Progenitor cell of endocrine pancreas (in vitro differentiated cells): ENCODE data around the gene MRPL11. TPM values are rescaled to one million over a fixed set of nuclear protein-coding genes. Genes with fewer than 3 reads are reported as not detected.
"Not testable (repeated sequence)": the region's sequence is repeated elsewhere in the genome, so short reads cannot be mapped to it uniquely, and the experiment has no call there.

ENCODE experiments used
- DNase-seq: peaks from one replicate; pipeline ENCODE4 v3.0.0; 2021; ENCODE audit warnings: low spot score; ENCODE audit not compliant: unreplicated experiment
- H3K27ac Mint-ChIP-seq: 2 replicates; pipeline ENCODE4 v1.8.0; 2021; ENCODE audit warnings: mild to moderate bottlenecking, moderate library complexity, mixed read lengths
- H3K27me3 Mint-ChIP-seq: 2 replicates; pipeline ENCODE4 v1.8.0; 2021; ENCODE audit warnings: mixed read lengths
- H3K36me3 Mint-ChIP-seq: 2 replicates; pipeline ENCODE4 v1.8.0; 2022; ENCODE audit warnings: mixed read lengths; ENCODE audit not compliant: insufficient read depth
- H3K4me1 Mint-ChIP-seq: 2 replicates; pipeline ENCODE4 v1.8.0; 2021; ENCODE audit warnings: low read depth, mixed read lengths
- H3K4me3 Mint-ChIP-seq: 2 replicates; pipeline ENCODE4 v1.8.0; 2021; ENCODE audit warnings: low read depth, mild to moderate bottlenecking, moderate library complexity, mixed read lengths
- H3K9me3 Mint-ChIP-seq: 2 replicates; pipeline ENCODE4 v1.8.0; 2021; ENCODE audit warnings: low read depth, mixed read lengths
- total RNA-seq: library from RNA; stranded (reverse); gene quantifications from 2 replicates; pipeline ENCODE4 v1.2.1, GENCODE V29; 2021
- TF ChIP-seq, protein P1 (sequence below): fragments of 200-600 bp; sonication (generic); IDR thresholded peaks from one replicate; pipeline ENCODE4 v1.5.0; 2021; ENCODE audit warnings: antibody characterized with exemption, mild to moderate bottlenecking; ENCODE audit not compliant: unreplicated experiment

MRPL11 gene
- total RNA-seq, 1 donor from 2014 or later, result 59.1 TPM

DNA sequence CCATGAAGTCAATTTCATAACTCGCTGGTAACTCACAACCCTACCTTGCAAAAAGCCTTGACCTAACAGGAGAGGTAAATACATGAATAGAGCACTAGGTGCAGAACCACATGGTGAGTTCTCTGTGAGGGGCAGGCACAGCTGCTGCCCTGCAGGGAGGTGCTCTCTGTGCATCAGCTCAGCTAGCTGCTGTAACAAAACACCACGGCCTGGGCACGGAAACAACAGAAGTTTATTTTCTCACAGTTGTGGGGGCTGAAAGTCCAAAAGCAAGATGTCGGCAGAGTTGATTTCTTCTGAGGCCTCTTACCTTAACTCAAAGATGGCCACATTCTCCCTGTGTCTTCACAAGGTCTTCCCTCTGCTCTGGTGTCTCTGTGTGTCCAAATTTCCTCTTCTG is 13.0 kb upstream of the MRPL11 start:
- no peak for DNase-seq
- no peak overlapping the region for H3K4me3 Mint-ChIP-seq
- H3K27ac Mint-ChIP-seq, result no peak overlapping the region
- TF ChIP-seq, protein P1, sequence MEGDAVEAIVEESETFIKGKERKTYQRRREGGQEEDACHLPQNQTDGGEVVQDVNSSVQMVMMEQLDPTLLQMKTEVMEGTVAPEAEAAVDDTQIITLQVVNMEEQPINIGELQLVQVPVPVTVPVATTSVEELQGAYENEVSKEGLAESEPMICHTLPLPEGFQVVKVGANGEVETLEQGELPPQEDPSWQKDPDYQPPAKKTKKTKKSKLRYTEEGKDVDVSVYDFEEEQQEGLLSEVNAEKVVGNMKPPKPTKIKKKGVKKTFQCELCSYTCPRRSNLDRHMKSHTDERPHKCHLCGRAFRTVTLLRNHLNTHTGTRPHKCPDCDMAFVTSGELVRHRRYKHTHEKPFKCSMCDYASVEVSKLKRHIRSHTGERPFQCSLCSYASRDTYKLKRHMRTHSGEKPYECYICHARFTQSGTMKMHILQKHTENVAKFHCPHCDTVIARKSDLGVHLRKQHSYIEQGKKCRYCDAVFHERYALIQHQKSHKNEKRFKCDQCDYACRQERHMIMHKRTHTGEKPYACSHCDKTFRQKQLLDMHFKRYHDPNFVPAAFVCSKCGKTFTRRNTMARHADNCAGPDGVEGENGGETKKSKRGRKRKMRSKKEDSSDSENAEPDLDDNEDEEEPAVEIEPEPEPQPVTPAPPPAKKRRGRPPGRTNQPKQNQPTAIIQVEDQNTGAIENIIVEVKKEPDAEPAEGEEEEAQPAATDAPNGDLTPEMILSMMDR, result no peak
- peaks cover 42% of the 10 kb centered on the region for H3K27me3 Mint-ChIP-seq
- H3K9me3 Mint-ChIP-seq, result no peaks in the 10 kb centered on the region
- no peaks in the 10 kb centered on the region for H3K4me1 Mint-ChIP-seq
- no peaks in the 10 kb centered on the region for H3K36me3 Mint-ChIP-seq

DNA sequence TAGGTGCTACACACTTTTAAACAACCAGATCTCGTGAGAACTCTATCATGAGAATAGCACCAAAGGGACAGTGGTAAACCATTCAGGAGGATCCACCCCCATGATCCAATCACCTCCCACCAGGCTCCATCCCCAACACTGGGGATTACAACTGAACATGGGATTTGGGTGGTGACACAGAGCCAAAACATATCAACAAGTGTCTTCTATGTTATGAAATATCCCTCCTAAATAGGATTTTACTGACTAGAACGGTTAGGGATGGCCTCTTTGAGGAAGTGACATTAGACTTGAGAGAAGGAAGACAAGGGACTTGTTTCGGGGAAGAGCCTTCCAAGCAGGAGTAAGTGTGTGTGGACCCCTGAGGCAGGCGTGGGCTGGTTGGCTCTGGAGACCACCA is 11.9 kb upstream of the MRPL11 start:
- Mint-ChIP-seq H3K4me3 (no peak overlapping the region), H3K27me3 (peaks cover 42% of the 10 kb centered on the region), H3K9me3 (no peaks in the 10 kb centered on the region), H3K27ac (no peak overlapping the region), H3K36me3 (no peaks in the 10 kb centered on the region), H3K4me1 (peaks cover 1% of the 10 kb centered on the region)
- DNase-seq, result no peak
- TF ChIP-seq, protein P1, result no peak

DNA sequence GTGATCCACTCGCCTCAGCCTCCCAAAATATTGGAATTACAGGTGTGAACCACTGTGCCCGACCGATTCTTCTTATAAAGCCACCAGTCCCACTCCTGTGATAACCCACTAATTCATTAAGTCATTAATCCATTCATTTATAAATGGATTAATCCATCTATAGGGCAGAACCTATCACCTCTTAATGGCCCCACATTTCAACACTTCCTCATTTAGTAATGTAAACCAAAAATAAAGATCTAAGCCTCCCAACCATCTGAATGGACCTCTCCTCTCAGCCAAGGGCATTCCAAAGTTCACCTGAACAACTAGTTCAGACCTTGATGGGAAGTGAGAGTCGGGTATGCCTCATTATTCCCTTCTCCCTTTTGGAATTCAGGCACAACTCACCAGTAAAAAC is 9.9 kb upstream of the MRPL11 start:
- Mint-ChIP-seq H3K27me3 (peaks cover 22% of the 10 kb centered on the region), H3K4me3 (no peak overlapping the region), H3K9me3 (peaks cover 5% of the 10 kb centered on the region), H3K4me1 (peaks cover 1% of the 10 kb centered on the region), H3K27ac (no peak overlapping the region), H3K36me3 (no peaks in the 10 kb centered on the region)
- TF ChIP-seq, protein P1, result no peak
- no peak for DNase-seq

DNA sequence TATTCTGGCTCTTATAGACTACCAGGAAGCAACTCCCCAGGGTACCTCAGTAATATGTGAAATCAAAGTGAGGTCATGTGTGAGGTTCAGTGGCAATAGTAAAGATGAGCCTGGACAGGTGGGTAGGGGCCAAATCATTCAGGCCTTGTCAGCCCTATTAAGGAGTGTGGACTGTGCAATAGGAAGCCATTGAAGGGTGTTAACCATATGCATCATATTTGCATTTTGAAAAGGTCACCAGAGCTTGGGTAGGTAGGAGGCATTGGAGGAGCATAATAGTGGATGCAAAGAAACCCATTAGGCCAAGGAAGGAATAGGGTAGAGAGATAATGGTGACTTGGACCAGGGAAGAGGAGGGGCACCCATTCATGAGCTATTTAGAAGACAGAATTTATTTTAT is 8.4 kb upstream of the MRPL11 start:
- H3K27me3 Mint-ChIP-seq, result peaks cover 21% of the 10 kb centered on the region
- H3K4me3 Mint-ChIP-seq, result no peak overlapping the region
- peaks cover 12% of the 10 kb centered on the region for H3K9me3 Mint-ChIP-seq
- no peak overlapping the region for H3K27ac Mint-ChIP-seq
- DNase-seq, result no peak
- H3K36me3 Mint-ChIP-seq, result no peaks in the 10 kb centered on the region
- TF ChIP-seq, protein P1, result no peak
- peaks cover 1% of the 10 kb centered on the region for H3K4me1 Mint-ChIP-seq

DNA sequence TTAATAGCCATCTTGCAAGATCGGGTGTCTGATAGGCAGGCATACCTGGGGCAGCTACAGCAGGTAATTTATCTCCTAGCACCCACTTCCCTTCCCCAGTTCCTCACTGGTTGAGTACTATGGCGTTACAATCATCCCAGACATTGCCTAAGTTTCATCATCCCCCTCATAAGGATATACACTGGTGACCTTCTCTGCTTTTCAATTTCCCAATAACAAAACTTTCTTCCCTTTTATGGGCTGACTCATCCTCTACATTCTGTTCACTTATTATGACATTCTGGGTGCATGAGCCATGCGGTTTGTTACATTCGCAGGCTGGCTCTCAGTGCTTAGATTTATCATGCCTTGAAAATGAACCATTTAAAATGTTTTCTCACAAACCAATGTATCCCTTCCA is 5.0 kb upstream of the MRPL11 start:
- Mint-ChIP-seq H3K4me1 (peaks cover 3% of the 10 kb centered on the region), H3K4me3 (no peak overlapping the region), H3K27ac (no peak overlapping the region), H3K27me3 (peaks cover 3% of the 10 kb centered on the region), H3K9me3 (peaks cover 12% of the 10 kb centered on the region), H3K36me3 (no peaks in the 10 kb centered on the region)
- no peak for DNase-seq
- TF ChIP-seq, protein P1, result no peak

DNA sequence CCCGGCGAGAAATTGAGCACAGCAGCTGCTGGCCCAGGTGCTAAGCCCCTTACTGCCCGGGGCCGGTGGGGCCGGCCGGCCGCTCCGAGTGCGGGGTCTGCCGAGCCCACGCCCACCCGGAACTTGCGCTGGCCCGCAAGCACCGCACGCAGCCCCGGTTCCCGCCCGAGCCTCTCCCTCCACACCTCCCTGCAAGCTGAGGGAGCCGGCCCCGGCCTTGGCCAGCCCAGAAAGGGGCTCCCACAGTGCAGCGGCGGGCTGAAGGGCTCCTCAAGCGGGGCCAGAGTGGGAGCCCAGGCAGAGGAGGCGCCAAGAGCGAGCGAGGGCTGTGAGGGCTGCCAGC is 2.3 kb upstream of the MRPL11 start:
- DNase-seq, H3K27ac Mint-ChIP-seq, H3K4me3 Mint-ChIP-seq, H3K4me1 Mint-ChIP-seq, H3K27me3 Mint-ChIP-seq, H3K36me3 Mint-ChIP-seq: not testable (repeated sequence)
- peaks cover 12% of the 10 kb centered on the region for H3K9me3 Mint-ChIP-seq

DNA sequence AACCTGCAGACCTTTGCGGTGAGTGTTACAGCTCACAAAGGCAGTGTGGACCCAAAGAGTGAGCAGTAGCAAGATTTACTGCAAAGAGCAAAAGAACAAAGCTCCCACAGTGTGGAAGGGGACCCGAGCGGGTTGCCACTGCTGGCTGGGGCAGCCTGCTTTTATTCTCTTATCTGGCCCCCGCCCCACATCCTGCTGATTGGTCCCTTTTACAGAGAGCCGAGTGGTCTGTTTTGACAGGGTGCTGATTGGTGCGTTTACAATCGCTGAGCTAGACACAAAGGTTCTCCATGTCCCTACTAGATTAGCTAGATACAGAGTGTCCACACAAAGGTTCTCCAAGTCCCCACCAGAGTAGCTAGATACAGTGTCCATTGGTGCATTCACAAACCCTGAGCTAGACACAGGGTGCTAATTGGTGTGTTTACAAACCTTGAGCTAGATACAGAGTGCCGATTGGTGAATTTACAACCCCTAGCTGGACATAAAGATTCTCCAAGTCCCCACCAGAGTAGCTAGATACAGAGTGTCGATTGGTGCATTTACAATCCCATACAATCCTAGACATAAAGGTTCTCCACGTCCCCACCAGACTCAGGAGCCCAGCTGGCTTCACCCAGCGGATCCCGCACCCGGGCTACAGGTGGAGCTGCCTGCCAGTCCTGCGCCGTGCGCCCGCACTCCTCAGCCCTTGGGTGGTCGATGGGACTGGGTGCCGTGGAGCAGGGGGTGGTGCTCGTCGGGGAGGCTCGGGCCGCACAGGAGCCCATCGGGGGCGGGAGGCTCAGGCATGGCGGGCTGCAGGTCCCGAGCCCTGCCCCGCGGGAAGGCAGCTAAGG is 1.7 kb upstream of the MRPL11 start:
- H3K4me1 Mint-ChIP-seq, H3K27ac Mint-ChIP-seq, H3K36me3 Mint-ChIP-seq, DNase-seq, H3K27me3 Mint-ChIP-seq, H3K4me3 Mint-ChIP-seq: not testable (repeated sequence)
- peaks cover 12% of the 10 kb centered on the region for H3K9me3 Mint-ChIP-seq
